ENCODE results near the gene ABCC4. TPM values are rescaled to one million over a fixed set of nuclear protein-coding genes. Genes with fewer than 3 reads are reported as not detected.
A peak's percentile ranks its signal among the peaks of the same experiment; 100 is the strongest.
"Not testable (repeated sequence)": the region's sequence is repeated elsewhere in the genome, so short reads cannot be mapped to it uniquely, and the experiment has no call there.

ABCC4 gene
- polyA plus RNA-seq, 1 experiment, result 140 TPM

DNA sequence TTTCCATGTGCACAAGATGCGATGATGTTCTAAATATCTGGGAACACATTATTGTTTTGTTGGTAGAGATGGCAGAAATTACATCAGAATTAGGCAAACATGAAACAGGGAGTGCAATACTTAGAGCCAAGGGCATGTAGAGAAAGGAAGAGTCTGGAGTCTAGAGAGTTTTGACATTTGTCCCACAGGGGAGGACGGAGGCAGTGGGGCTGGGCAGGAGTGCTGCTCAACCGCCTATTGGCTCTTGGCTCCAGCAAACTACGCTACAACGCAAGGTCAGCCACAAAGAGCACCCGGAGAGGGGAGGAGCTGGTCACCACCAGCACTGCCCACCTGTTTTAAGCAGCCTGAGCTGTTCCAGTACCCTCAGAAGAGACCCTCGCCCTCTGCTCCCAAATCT is 108.3 kb downstream of the ABCC4 start:
- no peak overlapping the region for H3K4me3 ChIP-seq (ENCODE audit: low read depth, low read length)
- no peaks in the 10 kb centered on the region for H3K9me3 ChIP-seq (ENCODE audit: control insufficient read depth, insufficient read depth, low read length)
- DNase-seq (ENCODE audit: low read depth, low spot score), result no peak
- POLR2A ChIA-PET, result interaction anchor here (0.7 to 2.4 kb wide), 2 partner anchors 46 to 82 kb away, joined by 5 to 10 read pairs; no protein-coding TSS in a partner anchor
- H3K27ac ChIP-seq (ENCODE audit: low read depth, low read length), result peak overlapping the region; percentile 31
- H3K27me3 ChIP-seq (ENCODE audit: control insufficient read depth, insufficient read depth, low read length), result no peaks in the 10 kb centered on the region
- CTCF ChIA-PET, result interaction anchor here (0.7 to 8.5 kb wide), 9 partner anchors 12 to 210 kb away, joined by 5 to 535 read pairs (median 12); partner anchors contain the start of gene ABCC4
- TF ChIP-seq, protein P1, sequence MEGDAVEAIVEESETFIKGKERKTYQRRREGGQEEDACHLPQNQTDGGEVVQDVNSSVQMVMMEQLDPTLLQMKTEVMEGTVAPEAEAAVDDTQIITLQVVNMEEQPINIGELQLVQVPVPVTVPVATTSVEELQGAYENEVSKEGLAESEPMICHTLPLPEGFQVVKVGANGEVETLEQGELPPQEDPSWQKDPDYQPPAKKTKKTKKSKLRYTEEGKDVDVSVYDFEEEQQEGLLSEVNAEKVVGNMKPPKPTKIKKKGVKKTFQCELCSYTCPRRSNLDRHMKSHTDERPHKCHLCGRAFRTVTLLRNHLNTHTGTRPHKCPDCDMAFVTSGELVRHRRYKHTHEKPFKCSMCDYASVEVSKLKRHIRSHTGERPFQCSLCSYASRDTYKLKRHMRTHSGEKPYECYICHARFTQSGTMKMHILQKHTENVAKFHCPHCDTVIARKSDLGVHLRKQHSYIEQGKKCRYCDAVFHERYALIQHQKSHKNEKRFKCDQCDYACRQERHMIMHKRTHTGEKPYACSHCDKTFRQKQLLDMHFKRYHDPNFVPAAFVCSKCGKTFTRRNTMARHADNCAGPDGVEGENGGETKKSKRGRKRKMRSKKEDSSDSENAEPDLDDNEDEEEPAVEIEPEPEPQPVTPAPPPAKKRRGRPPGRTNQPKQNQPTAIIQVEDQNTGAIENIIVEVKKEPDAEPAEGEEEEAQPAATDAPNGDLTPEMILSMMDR (IDR thresholded peaks at IDR 0.05; ENCODE audit: low read depth, low read length), result no peak

DNA sequence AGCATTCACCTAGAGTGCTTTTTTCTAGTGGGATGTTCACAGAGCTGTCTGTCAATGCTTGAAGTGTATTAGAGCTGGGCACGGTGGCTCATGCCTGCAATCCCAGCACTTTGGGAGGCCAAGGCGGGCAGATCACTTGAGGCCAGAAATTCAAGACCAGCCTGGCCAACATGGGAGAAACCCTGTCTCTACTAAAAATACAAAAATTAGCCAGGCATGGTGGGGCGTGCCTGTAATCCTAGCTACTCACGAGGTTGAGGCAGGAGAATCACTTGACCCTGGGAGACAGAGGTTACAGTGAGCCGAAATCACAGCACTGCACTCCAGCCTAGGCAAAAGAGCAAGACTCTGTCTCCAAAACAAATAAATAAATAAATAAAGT is 108.7 kb downstream of the ABCC4 start:
- not testable (repeated sequence) for DNase-seq (ENCODE audit: low read depth, low spot score); H3K27ac ChIP-seq (ENCODE audit: low read depth, low read length)
- POLR2A ChIA-PET, result interaction anchor here (0.7 to 2.4 kb wide), 3 partner anchors 47 to 188 kb away, joined by 5 to 10 read pairs (median 8); no protein-coding TSS in a partner anchor

DNA sequence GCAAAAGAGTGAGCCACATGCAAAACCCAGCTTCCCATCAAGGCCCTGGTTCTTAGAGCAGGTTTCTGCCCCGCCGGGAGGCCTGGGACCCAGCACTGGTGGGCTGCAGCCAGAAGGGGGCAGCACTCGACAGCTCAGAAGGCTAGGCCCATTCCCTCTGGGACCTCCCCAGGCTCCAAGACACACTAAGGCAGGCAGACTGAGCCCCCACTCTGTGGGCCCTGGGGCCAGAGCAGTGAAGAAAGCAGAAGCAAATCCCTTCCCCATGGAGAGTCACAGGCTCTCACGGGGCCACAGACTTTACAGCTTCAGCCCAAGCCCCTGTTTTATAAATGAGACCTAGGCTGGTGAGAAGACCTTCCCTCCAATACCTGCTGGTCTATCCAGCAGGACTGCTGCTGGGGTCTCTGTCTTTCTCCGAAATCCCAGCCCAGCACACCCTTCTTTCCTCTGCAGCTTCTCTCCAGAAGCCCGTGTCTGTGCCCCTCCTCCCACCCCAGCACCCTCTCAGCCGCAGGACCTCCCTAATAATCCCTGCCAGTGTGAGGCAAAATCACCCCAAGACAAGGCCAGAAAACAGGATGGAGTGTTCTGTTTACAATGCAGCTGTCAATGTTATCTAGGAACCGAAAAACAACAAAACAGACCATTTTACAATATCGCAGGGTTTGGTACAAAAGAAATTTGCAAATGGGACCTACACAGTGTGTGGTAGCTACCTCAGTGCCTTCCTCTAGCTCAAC is 109.3 kb downstream of the ABCC4 start:
- TF ChIP-seq, protein P1 (IDR thresholded peaks at IDR 0.05; ENCODE audit: low read depth, low read length), result peak; percentile 97
- Histone ChIP-seq H3K4me3 (ENCODE audit: low read depth, low read length) (no peak overlapping the region), H3K27ac (ENCODE audit: low read depth, low read length) (no peak overlapping the region), H3K9me3 (ENCODE audit: control insufficient read depth, insufficient read depth, low read length) (no peaks in the 10 kb centered on the region), H3K27me3 (ENCODE audit: control insufficient read depth, insufficient read depth, low read length) (no peaks in the 10 kb centered on the region)
- peak; percentile 57 for DNase-seq (ENCODE audit: low read depth, low spot score)
- ChIA-PET POLR2A (interaction anchor here (0.6 to 2.4 kb wide), 6 partner anchors 47 to 212 kb away, joined by 3 to 10 read pairs (median 4); no protein-coding TSS in a partner anchor), CTCF (interaction anchor here (0.6 to 8.5 kb wide), 40 partner anchors 9 to 222 kb away, joined by 3 to 535 read pairs (median 5); partner anchors contain the start of gene ABCC4)

More for the DNA sequence above, 108.7 kb downstream of the ABCC4 start:
- CTCF ChIA-PET, result interaction anchor here (0.7 to 8.5 kb wide), 26 partner anchors 9 to 211 kb away, joined by 3 to 535 read pairs (median 6); partner anchors contain the start of gene ABCC4
- not testable (repeated sequence) for H3K9me3 ChIP-seq (ENCODE audit: control insufficient read depth, insufficient read depth, low read length); H3K4me3 ChIP-seq (ENCODE audit: low read depth, low read length); H3K27me3 ChIP-seq (ENCODE audit: control insufficient read depth, insufficient read depth, low read length)

DNA sequence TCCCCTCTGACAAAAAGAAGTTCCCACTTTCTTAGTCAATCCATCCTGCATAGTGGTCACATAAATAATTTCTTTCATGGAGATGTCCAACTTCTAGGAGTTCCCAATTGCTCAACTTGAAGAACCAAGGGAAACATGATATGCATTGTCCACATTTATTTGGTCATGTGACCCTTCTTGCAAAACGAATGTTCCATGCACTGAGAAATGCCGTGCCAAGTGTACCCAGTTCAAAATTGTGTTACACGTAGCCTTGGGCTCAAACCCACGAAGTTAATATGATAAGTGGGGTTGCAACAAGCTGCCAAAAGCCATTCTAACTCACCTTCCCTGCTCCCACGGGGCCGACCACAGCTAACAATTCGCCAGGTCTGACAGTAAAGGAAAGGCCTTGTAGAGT is 113.1 kb downstream of the ABCC4 start:
- ChIA-PET POLR2A (no interaction called here), CTCF (interaction anchor here (0.6 to 8.5 kb wide), 13 partner anchors 22 to 290 kb away, joined by 3 to 535 read pairs (median 7); partner anchors contain the start of gene ABCC4)
- TF ChIP-seq, protein P1 (IDR thresholded peaks at IDR 0.05; ENCODE audit: low read depth, low read length), result no peak
- no peak for DNase-seq (ENCODE audit: low read depth, low spot score)
- H3K27ac ChIP-seq (ENCODE audit: low read depth, low read length), result no peak overlapping the region
- H3K27me3 ChIP-seq (ENCODE audit: control insufficient read depth, insufficient read depth, low read length), result no peaks in the 10 kb centered on the region
- H3K9me3 ChIP-seq (ENCODE audit: control insufficient read depth, insufficient read depth, low read length), result no peaks in the 10 kb centered on the region
- no peak overlapping the region for H3K4me3 ChIP-seq (ENCODE audit: low read depth, low read length)

DNA sequence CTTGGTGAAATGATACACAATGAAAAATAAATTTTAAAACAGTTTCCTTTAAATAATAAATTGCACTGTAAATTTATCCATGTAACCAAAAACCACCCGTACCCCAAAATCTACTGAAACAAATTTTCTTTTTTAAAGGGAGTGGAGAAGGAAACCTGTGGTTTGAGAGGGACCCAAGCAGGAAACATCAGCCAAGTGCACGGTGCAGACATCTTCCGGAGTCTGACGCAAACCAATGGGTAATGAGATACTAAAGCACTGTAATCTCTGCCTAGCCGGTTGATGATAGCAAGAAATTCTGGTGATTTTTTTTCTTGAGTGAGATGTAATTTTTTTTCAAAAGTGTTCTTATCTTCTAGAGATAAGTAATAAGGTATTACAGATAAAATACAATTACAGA is 115.4 kb downstream of the ABCC4 start:
- TF ChIP-seq, protein P1 (IDR thresholded peaks at IDR 0.05; ENCODE audit: low read depth, low read length), result no peak
- H3K9me3 ChIP-seq (ENCODE audit: control insufficient read depth, insufficient read depth, low read length), result no peaks in the 10 kb centered on the region
- POLR2A ChIA-PET, result no interaction called here
- no peaks in the 10 kb centered on the region for H3K27me3 ChIP-seq (ENCODE audit: control insufficient read depth, insufficient read depth, low read length)
- no peak for DNase-seq (ENCODE audit: low read depth, low spot score)
- H3K27ac ChIP-seq (ENCODE audit: low read depth, low read length), result no peak overlapping the region
- no peak overlapping the region for H3K4me3 ChIP-seq (ENCODE audit: low read depth, low read length)
- CTCF ChIA-PET, result interaction anchor here (0.9 kb wide), 1 partner anchor 195 kb away, joined by 3 read pairs; no protein-coding TSS in a partner anchor

All from AG04450 (cell line).